ENCODE results near the gene RASGRF2. TPM values are rescaled to one million over a fixed set of nuclear protein-coding genes. Genes with fewer than 3 reads are reported as not detected.
"Not testable (repeated sequence)": the region's sequence is repeated elsewhere in the genome, so short reads cannot be mapped to it uniquely, and the experiment has no call there.

The RASGRF2 gene
- total RNA-seq, 2 experiments from 2014 or later, result 0.06 to 0.13 TPM

DNA sequence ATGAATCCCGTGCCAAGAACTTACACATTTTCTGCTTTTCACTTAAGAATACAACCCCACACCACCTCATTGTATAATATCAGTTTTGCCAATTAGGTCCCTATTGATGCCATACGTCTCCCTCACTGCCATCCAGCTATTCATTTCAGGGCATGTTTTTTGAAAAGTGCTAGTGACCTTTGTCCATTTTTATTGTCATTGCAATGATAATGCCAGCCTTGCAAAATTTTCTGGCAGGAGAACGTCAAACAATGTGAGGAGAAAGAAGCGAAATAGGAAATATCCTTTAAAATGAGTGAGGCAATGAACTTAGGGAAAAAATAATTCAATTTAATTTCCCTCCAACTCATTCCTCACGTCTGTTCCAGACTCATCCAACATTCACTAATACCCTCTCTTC, 161.1 kb downstream of the RASGRF2 start:
- no peaks in the 10 kb centered on the region for H3K9me3 ChIP-seq (ENCODE audit: low read length)
- no peak for DNase-seq (ENCODE audit: low spot score)
- H3K4me2 ChIP-seq (ENCODE audit: low read length), result no peak overlapping the region
- ChIA-PET POLR2A (no interaction called here), CTCF (ENCODE audit: unreplicated experiment) (no interaction called here)
- no peak overlapping the region for H3K4me3 ChIP-seq (ENCODE audit: low read depth, low read length, poor library complexity, severe bottlenecking)
- no peak overlapping the region for H2AFZ ChIP-seq (ENCODE audit: low read length)
- no peaks in the 10 kb centered on the region for H4K20me1 ChIP-seq (ENCODE audit: insufficient read depth, low read length)
- no TSS peak for BruUV-seq (replicated peaks)
- TF ChIP-seq, protein P1, sequence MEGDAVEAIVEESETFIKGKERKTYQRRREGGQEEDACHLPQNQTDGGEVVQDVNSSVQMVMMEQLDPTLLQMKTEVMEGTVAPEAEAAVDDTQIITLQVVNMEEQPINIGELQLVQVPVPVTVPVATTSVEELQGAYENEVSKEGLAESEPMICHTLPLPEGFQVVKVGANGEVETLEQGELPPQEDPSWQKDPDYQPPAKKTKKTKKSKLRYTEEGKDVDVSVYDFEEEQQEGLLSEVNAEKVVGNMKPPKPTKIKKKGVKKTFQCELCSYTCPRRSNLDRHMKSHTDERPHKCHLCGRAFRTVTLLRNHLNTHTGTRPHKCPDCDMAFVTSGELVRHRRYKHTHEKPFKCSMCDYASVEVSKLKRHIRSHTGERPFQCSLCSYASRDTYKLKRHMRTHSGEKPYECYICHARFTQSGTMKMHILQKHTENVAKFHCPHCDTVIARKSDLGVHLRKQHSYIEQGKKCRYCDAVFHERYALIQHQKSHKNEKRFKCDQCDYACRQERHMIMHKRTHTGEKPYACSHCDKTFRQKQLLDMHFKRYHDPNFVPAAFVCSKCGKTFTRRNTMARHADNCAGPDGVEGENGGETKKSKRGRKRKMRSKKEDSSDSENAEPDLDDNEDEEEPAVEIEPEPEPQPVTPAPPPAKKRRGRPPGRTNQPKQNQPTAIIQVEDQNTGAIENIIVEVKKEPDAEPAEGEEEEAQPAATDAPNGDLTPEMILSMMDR (conservative IDR thresholded peaks at IDR 0.05; ENCODE audit: low read length), result no peak
- no peak for TF ChIP-seq EZH2phosphoT487 (IDR thresholded peaks at IDR 0.05; ENCODE audit: borderline replicate concordance, low read depth, low read length)
- no peaks in the 10 kb centered on the region for H3K36me3 ChIP-seq (ENCODE audit: insufficient read depth, low read length)
- intact Hi-C loops (cut with micrococcal nuclease; ENCODE audit: unreplicated experiment), result no loop called here
- no peaks in the 10 kb centered on the region for H3K79me2 ChIP-seq (ENCODE audit: insufficient read depth, low read depth, low read length)
- no peak overlapping the region for H3K27ac ChIP-seq (ENCODE audit: low read depth, low read length, poor library complexity, severe bottlenecking)
- no peaks in the 10 kb centered on the region for H3K4me1 ChIP-seq (ENCODE audit: insufficient read depth, low read length, poor library complexity, severe bottlenecking)
- H3K9me2 ChIP-seq (ENCODE audit: insufficient read depth, low read length), result no peaks in the 10 kb centered on the region

DNA sequence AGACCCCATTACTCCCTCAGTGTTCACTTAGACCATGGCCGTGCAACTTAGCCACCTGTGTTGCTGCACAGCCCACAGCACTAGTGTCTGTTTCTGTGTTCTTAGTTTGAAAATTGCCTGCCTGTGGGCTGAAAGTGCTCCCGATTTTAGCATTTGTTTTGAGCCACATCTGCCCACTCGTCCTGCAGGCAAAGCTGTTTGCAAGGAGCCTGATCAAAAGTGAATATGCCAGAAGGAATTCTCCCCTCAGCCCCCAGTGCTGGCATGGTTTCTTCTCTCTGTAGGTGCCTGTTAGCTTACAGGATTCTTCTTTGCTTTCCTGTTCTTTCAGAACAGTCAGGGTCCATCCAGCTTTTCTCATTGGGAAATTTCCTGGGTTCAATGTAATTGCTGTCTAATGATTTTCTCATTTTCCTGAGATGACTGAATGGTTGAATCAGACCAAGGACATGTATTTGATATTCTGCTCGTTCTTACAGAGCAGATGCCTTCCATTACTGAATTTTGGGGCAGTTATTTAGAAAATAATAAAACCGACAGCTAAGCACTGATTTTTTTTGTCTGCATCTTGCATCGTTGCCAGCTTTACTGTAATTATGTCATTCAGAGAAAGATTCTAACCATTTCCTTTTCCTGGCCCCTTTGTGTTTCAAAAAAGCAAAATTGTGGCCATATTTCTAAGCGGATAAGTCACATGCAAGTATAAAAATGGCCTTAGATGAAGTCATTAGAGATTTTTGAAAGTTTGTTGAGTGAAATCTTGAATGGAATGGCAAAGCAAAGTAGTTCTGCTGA, 161.9 kb downstream of the RASGRF2 start:
- no peaks in the 10 kb centered on the region for H4K20me1 ChIP-seq (ENCODE audit: insufficient read depth, low read length)
- no peak for DNase-seq (ENCODE audit: low spot score)
- POLR2A ChIA-PET, result no interaction called here
- H3K9me2 ChIP-seq (ENCODE audit: insufficient read depth, low read length), result no peaks in the 10 kb centered on the region
- H3K79me2 ChIP-seq (ENCODE audit: insufficient read depth, low read depth, low read length), result no peaks in the 10 kb centered on the region
- H3K9me3 ChIP-seq (ENCODE audit: low read length), result no peaks in the 10 kb centered on the region
- no peak overlapping the region for H3K4me3 ChIP-seq (ENCODE audit: low read depth, low read length, poor library complexity, severe bottlenecking)
- CTCF ChIA-PET (ENCODE audit: unreplicated experiment), result no interaction called here
- H3K4me2 ChIP-seq (ENCODE audit: low read length), result no peak overlapping the region
- no peaks in the 10 kb centered on the region for H3K4me1 ChIP-seq (ENCODE audit: insufficient read depth, low read length, poor library complexity, severe bottlenecking)
- no peak overlapping the region for H3K27ac ChIP-seq (ENCODE audit: low read depth, low read length, poor library complexity, severe bottlenecking)
- TF ChIP-seq EZH2phosphoT487 (IDR thresholded peaks at IDR 0.05; ENCODE audit: borderline replicate concordance, low read depth, low read length), result no peak
- TF ChIP-seq, protein P1 (conservative IDR thresholded peaks at IDR 0.05; ENCODE audit: low read length), result no peak
- no peak overlapping the region for H2AFZ ChIP-seq (ENCODE audit: low read length)
- no peaks in the 10 kb centered on the region for H3K36me3 ChIP-seq (ENCODE audit: insufficient read depth, low read length)
- no TSS peak for BruUV-seq (replicated peaks)
- intact Hi-C loops (cut with micrococcal nuclease; ENCODE audit: unreplicated experiment), result no loop called here

DNA sequence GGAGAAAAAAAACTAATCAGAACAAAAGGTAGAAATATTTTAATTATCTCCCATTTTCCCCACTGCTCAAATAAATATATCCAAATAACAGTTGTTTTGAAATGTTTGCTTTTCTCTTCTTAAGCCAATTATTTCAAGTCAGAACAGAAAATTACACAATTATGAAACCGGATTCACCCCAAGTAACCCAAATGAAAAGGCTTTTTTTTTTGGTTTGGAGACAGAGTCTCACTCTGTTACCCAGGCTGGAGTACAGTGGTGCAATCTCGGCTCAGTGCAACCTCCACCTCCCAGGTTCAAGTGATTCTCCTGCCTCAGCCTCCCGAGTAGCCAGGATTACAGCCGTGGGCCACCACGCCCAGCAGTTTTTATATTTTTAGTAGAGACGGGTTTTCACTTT, 164.5 kb downstream of the RASGRF2 start:
- intact Hi-C loops (cut with micrococcal nuclease; ENCODE audit: unreplicated experiment); H3K79me2 ChIP-seq (ENCODE audit: insufficient read depth, low read depth, low read length); H3K4me2 ChIP-seq (ENCODE audit: low read length); H3K27ac ChIP-seq (ENCODE audit: low read depth, low read length, poor library complexity, severe bottlenecking); BruUV-seq (replicated peaks); H2AFZ ChIP-seq (ENCODE audit: low read length); H4K20me1 ChIP-seq (ENCODE audit: insufficient read depth, low read length); H3K9me3 ChIP-seq (ENCODE audit: low read length); H3K9me2 ChIP-seq (ENCODE audit: insufficient read depth, low read length); H3K4me3 ChIP-seq (ENCODE audit: low read depth, low read length, poor library complexity, severe bottlenecking); H3K4me1 ChIP-seq (ENCODE audit: insufficient read depth, low read length, poor library complexity, severe bottlenecking); CTCF ChIA-PET (ENCODE audit: unreplicated experiment); H3K36me3 ChIP-seq (ENCODE audit: insufficient read depth, low read length); DNase-seq (ENCODE audit: low spot score); POLR2A ChIA-PET: not testable (repeated sequence)
